Measurements from ENCODE around the gene NEGR1. TPM values are rescaled to one million over a fixed set of nuclear protein-coding genes. Genes with fewer than 3 reads are reported as not detected.

NEGR1 gene
- total RNA-seq, 1 donor from 2014 or later: 2.4 TPM

DNA sequence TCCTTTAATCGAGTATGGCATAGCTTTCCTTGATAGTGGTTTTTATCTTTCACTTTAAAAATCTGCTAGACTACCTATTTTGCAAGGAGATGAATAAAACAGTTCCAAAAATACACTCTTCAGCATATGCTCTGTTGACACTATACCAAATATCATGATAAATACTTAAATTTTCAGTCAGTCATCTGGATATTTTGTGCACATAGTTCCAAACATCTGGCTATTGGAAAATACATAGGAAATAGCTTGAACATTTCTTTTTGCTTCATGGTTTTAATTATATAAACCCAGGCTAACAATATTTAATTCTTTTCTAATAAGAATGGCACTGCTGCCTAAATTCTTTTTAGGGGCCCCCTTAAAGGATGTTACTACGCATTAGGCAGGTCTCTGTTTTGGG, 342.1 kb downstream of the NEGR1 start:
- H3K4me1 Mint-ChIP-seq: no peaks in the 10 kb centered on the region

DNA sequence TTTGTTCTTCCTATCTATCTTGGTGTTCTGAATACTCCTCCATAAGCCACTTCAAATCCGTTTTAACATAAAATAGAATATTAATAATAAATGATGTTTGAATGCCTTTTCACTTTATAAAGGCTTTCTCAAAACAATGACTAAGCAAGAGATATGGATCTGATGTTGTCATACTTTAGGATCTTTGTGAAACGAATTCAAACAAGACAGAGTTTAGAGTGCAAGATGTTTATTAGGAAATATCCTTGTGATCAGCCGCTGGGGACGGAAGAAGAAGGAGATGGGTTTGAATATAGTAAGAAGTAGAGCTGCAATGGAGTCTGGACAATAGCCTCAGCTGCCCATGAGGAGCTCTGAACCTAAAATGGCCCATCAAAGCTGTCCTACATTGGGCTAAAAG, 351.8 kb downstream of the NEGR1 start:
- no peak for DNase-seq (ENCODE audit: low spot score in 2 of 2, unreplicated experiment in 2 of 2)
- H3K36me3 Mint-ChIP-seq: no peaks in the 10 kb centered on the region
- no peaks in the 10 kb centered on the region for H3K27me3 Mint-ChIP-seq (ENCODE audit: low read depth)
- no peaks in the 10 kb centered on the region for H3K9me3 Mint-ChIP-seq
- TF ChIP-seq, protein P1, sequence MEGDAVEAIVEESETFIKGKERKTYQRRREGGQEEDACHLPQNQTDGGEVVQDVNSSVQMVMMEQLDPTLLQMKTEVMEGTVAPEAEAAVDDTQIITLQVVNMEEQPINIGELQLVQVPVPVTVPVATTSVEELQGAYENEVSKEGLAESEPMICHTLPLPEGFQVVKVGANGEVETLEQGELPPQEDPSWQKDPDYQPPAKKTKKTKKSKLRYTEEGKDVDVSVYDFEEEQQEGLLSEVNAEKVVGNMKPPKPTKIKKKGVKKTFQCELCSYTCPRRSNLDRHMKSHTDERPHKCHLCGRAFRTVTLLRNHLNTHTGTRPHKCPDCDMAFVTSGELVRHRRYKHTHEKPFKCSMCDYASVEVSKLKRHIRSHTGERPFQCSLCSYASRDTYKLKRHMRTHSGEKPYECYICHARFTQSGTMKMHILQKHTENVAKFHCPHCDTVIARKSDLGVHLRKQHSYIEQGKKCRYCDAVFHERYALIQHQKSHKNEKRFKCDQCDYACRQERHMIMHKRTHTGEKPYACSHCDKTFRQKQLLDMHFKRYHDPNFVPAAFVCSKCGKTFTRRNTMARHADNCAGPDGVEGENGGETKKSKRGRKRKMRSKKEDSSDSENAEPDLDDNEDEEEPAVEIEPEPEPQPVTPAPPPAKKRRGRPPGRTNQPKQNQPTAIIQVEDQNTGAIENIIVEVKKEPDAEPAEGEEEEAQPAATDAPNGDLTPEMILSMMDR (IDR thresholded peaks at IDR 0.05; ENCODE audit: unreplicated experiment): no peak
- no peaks in the 10 kb centered on the region for H3K4me1 Mint-ChIP-seq
- no peak overlapping the region for H3K27ac Mint-ChIP-seq
- H3K4me3 Mint-ChIP-seq: no peak overlapping the region

More for the DNA sequence above, 342.1 kb downstream of the NEGR1 start:
- TF ChIP-seq, protein P1 (IDR thresholded peaks at IDR 0.05; ENCODE audit: unreplicated experiment): no peak
- no peaks in the 10 kb centered on the region for H3K27me3 Mint-ChIP-seq (ENCODE audit: low read depth)
- H3K9me3 Mint-ChIP-seq: no peaks in the 10 kb centered on the region
- DNase-seq (ENCODE audit: low spot score in 2 of 2, unreplicated experiment in 2 of 2): no peak
- no peaks in the 10 kb centered on the region for H3K36me3 Mint-ChIP-seq
- no peak overlapping the region for H3K27ac Mint-ChIP-seq
- H3K4me3 Mint-ChIP-seq: no peak overlapping the region

DNA sequence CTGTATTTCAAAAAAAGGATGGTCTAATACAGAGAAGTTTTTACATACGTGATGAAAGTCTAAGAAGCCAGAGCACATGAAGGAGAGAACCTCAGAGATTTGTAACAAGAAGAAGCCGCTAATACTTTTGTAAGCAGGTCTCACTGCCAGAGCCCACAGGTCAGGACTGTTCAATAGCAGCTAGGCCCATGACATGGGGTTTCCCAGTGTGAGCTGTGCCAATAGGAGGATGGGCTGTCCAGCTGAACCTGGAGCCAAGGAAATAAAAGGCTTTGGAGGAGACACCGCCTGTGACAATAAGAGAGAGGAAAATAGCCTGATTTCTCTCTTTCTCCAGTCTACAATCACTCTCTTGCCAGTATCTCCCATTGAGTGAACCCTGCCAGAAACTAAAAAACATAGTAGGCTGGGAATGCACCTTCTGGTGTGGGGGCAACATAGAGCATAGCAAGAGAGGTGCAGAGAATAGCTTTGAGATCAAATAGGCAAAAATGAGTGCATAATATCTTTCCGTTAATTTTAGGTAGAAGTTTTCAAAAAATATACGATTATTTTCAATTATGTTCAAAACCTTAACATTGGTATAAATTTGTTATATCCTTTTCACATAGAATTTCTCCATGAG, 360.3 kb downstream of the NEGR1 start:
- DNase-seq (ENCODE audit: low spot score in 2 of 2, unreplicated experiment in 2 of 2): no peak
- Mint-ChIP-seq H3K4me1 (no peaks in the 10 kb centered on the region), H3K36me3 (no peaks in the 10 kb centered on the region), H3K27ac (no peak overlapping the region), H3K4me3 (no peak overlapping the region), H3K9me3 (no peaks in the 10 kb centered on the region), H3K27me3 (ENCODE audit: low read depth) (no peaks in the 10 kb centered on the region)
- TF ChIP-seq, protein P1 (IDR thresholded peaks at IDR 0.05; ENCODE audit: unreplicated experiment): no peak

DNA sequence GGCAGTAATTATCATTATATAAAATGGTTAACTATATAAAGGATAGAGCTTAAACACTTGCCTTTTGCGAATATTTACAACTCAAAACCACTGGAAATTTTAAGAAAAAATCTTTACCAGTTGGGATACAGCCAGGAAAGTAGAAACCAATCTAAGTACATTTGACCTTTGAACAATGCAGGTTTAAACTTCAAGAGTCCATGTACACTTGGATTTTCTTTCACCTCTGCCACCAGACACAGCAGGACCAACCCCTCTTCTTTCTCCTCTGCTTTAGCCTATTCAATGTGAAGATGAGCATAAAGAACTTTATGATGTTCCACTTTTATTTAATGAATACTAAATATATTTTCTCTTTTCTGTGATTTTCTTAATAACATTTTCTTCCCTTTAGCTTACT, 361.1 kb downstream of the NEGR1 start:
- no peaks in the 10 kb centered on the region for H3K36me3 Mint-ChIP-seq
- no peaks in the 10 kb centered on the region for H3K27me3 Mint-ChIP-seq (ENCODE audit: low read depth)
- DNase-seq (ENCODE audit: low spot score in 2 of 2, unreplicated experiment in 2 of 2): no peak
- no peaks in the 10 kb centered on the region for H3K9me3 Mint-ChIP-seq
- no peaks in the 10 kb centered on the region for H3K4me1 Mint-ChIP-seq
- no peak overlapping the region for H3K4me3 Mint-ChIP-seq
- TF ChIP-seq, protein P1 (IDR thresholded peaks at IDR 0.05; ENCODE audit: unreplicated experiment): no peak
- H3K27ac Mint-ChIP-seq: no peak overlapping the region

DNA sequence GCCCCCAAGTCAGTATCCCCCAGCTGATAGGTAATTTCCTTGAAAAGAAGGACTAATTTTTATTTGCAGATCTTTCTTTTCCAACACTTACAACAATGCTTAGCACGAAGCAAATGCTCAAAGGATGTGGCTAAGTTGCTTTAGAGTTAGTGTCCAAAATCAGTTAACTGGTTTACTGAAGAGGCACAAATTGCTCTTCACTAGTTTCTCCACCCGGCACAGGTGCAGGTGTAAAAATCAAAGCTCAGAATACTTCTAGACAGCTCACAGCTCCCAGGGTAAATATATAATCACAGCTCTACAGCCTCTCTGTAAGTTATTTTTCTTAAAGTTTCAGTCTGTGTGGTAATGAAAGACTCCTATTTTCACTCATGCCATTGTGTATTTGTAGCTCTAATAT, 361.8 kb downstream of the NEGR1 start:
- Mint-ChIP-seq H3K27ac (no peak overlapping the region), H3K36me3 (no peaks in the 10 kb centered on the region), H3K4me1 (no peaks in the 10 kb centered on the region), H3K27me3 (ENCODE audit: low read depth) (no peaks in the 10 kb centered on the region), H3K4me3 (no peak overlapping the region), H3K9me3 (no peaks in the 10 kb centered on the region)
- TF ChIP-seq, protein P1 (IDR thresholded peaks at IDR 0.05; ENCODE audit: unreplicated experiment): no peak
- no peak for DNase-seq (ENCODE audit: low spot score in 2 of 2, unreplicated experiment in 2 of 2)
